Stimulated activated CD4-positive, alpha-beta T cell treated with anti-CD3 and anti-CD28 coated beads, Interleukin-1b, Interleukin-23, amount 100 ng/mL, for 48 hours (primary cell): Measurements from ENCODE around the gene CSMD2.
A peak's percentile ranks its signal among the peaks of the same experiment; 100 is the strongest.
"Not testable (repeated sequence)": the region's sequence is repeated elsewhere in the genome, so short reads cannot be mapped to it uniquely, and the experiment has no call there.

ENCODE experiments used
- DNase-seq: peaks from one replicate; pipeline ENCODE4 v3.0.0-alpha.2; 2020

Gene CSMD2

DNA sequence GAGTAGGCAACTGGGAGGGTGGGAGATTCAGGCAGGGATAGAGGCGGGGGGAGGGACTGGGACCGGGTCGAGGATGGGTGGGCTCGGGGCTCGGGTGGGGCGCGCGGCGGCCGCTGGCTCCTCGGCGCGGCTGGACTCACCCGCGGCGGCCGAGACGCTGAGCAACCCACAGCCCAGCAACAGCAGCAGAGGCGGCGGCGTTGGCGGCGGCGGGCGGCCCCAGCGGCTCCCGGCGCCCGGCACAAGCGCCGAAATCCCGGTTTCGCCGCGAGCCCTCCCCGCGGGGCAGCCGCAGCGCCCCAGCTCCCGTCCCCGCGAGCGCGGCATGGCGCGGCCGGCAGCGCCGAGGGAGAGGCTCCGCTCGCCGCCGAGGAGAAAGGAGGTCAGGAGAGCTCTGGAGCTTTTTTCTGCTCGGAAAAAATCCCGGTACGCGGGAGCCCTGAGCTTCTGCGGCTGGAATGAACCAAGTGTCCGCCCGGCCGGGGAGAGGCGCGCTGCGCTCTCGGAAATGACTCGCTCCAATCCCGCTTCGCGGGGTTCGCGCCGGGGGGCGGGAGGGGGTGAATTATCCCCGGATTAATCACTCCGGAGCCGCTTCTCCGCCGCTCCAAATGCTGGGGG is at the start of gene CSMD2:
Gene CSMD2, minus strand, starts transcription at position 460 of the 621 bp plus-strand sequence. Its CDS starts 133 bp downstream, at position 327.
- no peak for DNase-seq

DNA sequence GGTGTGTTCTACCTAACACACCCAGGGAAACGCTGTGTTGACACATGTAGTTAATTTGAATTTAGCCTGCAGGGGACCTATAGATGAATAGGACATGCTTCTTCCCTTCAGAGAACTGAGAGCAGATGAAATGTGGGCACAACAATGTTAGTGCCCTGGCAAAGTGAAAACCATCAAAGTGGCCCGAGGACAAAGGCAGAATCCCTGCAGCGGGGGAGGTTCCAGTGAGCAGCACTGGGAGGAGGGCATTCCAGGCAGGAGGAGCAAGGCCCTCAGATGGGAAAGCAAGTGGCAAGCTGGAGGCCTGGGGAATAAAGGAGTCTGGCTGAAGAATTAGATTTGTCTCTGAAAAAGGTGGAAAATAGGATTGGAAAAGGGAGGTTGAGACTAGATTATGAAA is 48.9 kb upstream of the CSMD2 start:
- DNase-seq: no peak

DNA sequence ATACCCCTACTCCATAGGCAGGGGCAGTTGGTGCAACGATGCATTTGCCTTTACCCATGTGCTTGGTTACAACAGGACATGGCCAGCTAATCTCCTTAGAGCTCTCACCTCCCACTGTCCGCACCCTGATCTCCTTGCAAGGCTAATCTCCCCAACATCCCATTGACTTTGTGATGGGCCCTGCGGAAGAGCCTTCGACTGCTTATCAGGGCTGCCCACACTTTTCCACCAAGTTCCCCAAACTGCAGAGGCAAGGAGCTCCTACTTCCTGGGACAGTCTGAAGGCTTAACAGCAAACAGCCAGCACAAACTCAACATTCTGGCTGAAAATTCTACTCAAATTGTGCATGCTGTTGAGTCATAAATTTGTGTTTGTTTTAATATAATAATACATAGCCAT is 47.6 kb upstream of the CSMD2 start:
- no peak for DNase-seq

DNA sequence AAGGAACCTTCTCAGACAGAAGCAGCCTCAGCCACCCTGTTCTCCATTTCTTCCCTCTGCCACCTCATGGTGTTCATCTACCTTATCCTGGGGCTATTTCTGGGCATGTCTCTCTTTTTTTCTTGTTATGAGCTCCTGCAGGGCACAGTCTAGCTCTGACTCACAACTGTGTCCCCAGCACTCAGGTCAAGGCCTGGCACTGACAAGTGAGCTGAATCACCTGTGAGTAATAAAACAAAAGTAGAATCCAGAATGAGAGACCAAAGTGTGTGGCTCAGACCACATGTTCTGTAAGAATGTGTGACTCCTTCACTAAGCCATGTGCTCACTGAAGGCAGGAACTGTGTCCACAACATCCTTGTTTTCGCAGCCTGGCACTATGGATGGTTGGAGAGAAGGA is 34.9 kb upstream of the CSMD2 start:
- DNase-seq: peak; percentile 33

DNA sequence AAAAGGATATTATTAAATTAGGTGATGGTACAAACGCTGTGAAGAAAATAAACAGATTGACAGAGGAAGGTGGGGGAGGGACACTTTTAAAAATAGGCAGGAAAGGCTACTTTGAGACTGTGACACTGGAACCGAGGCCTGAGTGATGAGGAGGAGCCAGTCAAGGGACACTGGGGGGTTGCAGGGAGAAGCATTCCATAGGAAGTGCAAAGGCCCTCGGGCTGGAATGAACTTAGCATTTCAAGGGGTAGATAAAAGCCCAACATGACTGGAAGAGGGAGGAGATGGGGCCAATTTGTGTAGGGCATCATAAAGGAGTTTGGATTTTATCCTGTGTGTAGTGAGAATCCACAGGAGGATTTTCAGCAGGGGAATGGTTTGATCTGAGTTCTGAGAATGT is 27.6 kb upstream of the CSMD2 start:
- no peak for DNase-seq

DNA sequence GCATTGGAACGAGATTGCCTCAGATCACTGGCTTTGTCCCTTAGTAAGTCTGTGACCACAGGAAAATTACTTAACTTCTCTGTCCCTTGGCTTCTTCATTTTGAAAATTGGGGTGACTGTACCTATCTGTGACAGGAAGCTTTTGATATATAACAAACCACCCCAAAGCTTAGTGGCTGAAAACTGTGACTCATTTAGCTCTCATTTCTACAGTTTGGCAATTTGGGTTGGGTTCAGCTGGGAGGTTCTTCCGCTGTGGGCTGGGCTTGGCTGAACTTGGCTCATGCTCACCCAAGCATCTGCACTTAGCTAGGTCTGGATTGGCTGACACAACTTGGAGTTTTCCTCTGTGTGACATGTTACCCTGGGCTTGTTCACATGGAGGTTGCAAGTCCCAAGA is 25.7 kb upstream of the CSMD2 start:
- no peak for DNase-seq

DNA sequence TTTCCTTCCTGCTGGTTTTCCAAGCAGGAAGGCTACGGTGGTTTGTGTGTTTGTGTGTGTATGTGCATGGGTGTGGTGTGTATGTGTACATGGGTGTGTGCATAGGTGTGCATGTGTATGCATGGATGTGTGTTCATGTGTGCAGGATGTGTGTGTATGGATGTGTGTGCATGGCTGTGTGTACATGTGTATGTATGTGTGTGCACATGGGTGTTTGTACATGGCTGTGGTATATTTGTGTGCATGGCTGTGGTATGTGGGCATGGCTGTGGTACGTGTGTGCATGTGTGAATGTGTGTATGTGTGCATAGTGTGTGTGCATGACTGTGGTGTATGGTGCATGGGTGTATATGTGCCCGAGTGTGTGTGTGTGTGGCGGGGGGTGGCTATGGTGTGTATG is 24.0 kb upstream of the CSMD2 start:
- no peak for DNase-seq

DNA sequence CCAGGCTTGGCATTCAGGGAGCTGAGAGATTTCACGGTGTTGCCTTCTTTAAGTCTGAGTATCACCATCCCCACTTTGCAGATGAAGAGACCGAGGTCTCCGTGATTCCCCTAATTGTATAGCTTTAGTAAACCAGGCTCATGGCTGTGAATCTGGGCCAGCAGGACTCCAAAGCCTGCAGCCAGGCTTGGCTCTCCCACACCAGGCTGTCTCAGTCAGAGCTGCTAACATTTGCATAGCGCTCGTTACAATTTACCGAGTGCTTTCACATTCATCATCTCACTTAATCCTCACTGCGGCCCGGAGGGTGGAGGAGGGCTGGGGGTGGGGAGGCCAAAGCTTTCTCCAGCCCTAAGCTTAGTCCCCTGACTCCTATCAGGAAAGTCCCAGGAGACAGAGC is 23.4 kb upstream of the CSMD2 start:
- DNase-seq: no peak

DNA sequence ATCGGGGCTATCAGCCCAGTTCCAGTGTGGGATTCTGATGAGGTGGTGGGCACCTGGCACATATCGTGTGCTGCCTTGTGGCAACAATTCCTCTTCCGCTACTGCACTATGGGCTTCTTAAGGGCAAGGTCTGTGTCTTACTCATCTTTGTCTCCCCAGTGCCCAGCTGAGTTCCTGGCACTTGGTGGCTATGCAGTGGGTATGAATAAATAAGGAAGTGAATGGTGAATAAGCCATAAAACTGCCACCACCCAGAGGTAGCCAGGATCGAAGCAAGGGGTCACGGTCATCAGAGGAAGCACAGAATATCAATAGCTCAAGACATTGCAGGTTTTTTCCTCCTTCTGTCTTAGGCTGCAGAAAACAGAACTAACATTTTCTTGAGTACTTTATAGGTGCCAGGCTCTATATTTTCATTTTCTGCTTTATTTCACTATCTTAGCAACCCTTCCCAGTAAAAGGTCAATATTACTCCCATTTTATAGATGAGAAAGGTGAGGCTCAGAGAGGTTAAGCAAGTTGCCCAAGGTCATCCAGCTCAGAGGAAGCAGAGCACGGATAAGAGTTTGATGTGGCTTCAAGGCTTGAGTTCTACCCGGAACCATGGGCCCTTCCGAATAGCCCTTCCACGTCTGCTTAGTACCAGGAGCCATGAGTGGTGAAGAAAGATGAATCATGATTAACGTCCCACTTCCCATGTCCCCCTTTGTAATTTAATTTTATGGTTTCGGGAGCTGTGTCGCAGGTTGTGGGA is 21.9 kb upstream of the CSMD2 start:
- no peak for DNase-seq

DNA sequence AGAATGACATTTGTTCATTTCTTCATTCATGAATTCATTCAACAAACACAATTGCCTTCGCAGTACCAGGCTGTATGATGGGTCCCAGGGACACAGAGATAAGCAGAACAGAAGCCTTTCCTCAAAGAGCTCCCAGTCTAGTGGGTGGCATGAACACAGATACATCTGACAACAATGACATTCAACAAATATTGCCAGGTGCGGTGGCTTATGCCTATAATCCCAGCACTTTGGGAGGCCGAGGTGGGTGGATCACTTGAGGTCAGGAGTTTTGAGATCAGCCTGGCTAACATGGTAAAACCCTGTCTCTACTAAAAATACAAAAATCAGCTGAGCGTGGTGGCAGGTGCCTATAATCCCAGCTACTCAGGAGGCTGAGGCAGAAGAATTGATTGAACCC is 18.4 kb upstream of the CSMD2 start:
- not testable (repeated sequence) for DNase-seq

DNA sequence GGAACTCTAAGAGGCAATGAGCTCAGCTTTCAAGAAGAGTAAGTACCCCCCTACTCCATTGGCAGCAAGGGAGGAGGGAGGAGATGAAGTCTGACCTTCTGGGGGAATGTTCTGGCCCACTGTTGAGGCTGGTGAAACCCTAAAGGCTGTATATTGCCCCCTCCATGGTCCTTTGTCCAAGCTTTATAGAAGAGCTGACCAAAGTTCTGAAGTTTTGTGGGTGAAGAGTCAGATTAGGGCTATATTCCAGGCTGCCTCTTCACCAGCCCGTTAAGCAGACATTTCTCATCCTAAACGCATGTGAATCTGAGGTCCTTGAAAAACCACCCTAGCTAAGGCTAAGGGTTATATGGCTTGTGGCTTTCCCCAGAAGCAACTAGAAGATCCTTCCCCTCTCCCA is 13.0 kb upstream of the CSMD2 start:
- DNase-seq: no peak

DNA sequence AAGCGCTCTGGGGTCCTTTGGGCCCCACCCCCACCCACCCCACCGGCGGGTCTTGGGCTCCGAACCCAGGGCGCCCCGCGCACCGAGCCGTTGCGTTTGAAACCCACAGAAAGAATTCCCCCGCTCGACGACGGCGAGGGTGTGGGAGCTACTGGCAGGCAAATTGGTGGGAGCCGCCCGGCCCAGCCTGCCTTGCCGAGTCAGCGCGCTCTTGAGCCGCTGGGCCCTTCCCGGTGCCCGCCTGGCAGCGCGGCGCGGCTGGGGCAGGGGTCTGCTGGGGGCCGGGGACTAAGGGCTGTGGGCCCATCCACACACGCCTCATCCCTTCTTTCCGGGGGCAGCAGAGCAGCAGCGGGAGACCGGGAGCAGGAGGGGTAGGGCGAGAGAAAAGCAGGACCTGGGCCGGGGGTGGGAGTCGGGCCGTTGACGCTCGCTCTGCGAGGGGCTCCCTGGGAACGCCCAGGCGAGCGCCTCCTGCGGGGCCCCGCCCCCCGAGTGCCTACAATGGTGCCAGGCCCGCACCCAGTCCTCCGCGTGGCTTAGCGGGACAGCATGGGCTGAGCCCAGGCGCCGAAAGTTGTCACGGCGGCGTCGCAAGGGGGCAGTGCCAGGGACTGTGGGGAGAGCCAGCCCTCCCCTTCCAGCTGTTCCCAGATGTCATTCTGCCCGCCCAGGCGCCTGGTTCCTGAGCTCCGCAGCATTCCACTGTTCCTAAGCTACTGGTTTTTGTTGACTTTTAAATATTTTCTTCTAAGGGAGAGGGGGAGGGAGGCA is 12.0 kb upstream of the CSMD2 start, which contains the start of gene C1orf94:
Gene C1orf94, plus strand, starts transcription at position 78 of the 774 bp plus-strand sequence. CDS start 883 bp downstream, outside the sequence.
- DNase-seq: no peak

DNA sequence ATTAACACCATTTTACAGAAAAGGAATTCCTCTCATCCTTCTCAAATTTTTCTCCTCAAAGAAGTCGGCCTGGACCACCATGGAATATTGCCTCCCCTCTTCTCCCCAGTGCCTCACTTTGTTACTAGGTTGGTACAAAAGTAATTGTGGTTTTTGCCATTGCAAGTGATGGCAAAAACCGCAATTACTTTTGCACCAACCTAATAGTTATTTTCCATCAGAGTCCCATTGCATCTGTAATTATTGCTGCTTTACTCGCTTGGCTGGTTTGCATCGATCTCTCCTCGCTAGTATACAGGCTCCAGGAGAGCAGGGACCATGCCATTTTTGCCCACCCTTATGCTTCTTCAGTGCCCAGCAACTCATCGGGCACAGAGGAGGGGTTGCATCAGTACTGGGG is 10.7 kb upstream of the CSMD2 start:
- DNase-seq: no peak

DNA sequence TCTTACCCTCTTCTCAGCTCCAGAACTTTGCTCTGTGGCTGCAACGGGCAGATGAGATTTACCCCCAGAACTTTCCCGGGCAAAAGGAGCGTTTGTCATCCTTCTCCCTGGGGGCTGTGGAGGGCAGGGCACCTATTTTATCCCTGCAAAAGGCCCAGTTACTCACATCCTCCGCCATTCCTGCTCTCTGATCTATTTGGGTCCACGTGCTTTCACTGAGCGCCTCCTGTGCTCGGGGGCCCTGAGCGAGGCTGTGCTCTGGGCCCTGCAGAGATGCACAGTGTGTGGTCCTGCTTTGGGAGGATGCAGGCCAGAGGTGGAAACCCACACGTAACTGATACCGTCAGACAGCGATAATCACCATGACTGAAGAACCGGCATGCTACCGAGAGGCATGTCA is 2.4 kb upstream of the CSMD2 start:
- DNase-seq: no peak

DNA sequence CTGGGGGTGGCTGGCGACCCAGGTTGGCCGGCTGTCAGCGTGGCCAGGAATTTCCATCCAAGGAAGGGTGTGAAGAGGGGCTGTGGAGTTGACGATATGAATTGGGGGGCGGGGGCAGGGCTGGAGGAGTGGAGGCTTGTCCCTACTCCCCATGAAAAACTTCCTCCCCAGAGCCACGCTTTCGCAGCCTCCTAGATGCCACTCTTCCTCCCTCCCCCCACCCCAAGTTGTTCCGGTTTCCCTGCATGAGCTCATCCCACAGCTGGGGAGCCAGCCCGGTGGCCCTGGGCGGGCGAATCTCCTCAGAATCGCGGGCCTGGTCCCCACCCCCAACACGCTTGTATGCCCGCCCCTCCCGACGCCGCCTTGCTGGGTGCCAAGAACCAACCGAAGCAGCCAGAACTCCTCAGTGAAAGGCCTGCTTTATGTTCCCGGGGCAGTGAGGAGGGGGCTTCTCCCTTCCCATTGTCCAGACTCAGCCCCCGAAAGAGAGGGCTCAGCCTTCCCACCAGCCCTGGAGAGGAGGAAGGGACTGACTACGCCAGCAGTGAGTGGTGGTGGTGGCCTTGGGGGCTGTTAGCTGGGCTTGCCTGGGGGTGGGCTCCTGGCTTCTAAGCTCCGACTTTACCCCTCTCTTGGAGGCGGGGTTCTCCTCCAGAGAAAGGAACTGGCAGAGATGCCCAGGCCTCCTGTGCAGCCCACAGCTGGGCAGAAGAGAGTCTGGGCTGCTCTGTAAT is 1.8 kb upstream of the CSMD2 start:
- DNase-seq: no peak

DNA sequence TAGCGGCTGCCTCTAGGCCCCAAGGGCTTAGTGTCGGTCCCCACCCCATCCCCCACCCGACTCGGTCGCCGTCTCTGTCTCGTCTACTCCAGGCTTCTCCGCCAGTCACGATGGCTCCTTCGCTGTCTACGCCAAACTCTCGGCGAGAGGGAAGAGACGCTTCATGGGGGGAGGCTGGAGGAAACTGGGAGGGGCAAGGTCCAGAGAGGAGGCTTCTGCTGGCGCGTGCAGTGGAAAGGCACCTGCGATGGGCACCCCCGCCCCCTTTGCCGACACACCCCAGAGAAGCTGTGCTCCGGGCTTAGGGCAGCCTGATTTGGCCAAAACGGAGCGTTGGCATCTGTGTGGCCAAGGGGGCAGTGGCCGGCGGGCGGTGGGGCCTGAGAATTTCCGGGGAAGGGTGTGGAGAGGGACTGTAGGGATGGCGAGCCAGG is 1.2 kb upstream of the CSMD2 start:
- DNase-seq: no peak

DNA sequence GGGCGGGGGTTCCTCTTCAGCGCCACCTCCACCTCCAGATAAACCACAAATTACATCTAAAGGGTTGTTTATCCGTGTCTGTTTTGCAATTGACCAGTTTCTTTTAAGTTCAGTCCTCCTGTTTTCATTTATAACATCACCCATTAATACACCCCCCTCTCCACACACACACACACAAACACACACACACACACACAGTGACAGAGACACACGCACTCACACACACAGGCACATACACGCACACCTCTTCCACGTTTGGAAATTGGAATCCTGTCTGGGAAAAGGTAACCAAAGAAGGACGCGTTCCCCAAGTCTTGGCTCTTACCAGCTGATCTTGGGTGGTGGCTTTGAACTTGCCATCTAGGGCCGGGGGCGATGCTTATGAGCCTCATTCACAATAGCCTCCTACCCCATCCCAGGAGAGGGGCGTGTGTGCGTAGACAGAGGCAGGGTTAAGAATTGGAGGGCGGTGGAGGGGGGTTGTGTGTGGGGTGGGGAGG is 442 bp upstream of the CSMD2 start:
- no peak for DNase-seq

DNA sequence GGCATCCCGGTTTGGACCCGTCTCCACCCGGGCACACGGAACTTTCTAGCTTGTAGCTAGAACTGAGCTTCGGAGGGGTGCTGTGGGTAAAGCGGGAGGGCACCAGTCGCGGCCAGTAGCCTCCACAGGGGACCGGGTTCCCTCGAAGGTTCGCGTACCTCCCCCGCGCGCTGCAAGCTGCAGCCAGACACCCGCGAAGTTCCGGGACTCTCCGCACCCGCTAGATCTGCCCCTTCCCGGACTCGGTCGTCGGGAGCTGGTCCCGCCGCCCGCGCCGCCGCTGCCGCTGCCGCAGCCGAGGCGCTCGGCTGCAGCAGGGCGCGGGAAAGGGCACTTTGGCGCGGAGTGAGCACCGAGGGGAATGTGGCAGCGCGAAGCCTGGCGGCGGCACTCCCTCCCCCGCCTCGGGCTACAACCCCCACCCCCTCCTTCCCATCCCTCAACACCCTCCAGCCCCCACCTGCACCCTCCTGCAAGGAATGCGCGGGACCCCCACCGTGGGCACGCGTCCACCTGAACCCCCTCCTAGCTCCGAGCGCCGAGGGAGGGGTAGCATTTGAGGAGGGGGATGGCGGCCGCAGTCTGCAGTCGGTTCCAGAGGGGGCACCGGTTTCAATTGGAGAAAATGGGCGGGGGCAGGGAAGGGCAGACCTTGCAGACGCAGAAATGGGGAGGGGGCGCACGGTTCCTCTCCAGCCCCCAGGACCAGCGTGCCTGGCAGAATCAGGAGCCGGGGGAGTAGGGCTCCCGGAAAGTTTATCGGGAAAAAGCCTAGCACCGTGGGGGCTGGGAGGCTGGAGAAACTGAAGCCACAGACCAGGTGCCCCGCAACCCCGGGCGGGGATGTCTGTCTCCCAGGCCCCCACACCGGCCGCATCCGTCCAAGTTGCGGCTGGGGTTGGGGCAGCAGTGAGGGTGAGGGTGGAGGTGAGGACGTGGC is 968 bp downstream of the CSMD2 start:
- DNase-seq: no peak

DNA sequence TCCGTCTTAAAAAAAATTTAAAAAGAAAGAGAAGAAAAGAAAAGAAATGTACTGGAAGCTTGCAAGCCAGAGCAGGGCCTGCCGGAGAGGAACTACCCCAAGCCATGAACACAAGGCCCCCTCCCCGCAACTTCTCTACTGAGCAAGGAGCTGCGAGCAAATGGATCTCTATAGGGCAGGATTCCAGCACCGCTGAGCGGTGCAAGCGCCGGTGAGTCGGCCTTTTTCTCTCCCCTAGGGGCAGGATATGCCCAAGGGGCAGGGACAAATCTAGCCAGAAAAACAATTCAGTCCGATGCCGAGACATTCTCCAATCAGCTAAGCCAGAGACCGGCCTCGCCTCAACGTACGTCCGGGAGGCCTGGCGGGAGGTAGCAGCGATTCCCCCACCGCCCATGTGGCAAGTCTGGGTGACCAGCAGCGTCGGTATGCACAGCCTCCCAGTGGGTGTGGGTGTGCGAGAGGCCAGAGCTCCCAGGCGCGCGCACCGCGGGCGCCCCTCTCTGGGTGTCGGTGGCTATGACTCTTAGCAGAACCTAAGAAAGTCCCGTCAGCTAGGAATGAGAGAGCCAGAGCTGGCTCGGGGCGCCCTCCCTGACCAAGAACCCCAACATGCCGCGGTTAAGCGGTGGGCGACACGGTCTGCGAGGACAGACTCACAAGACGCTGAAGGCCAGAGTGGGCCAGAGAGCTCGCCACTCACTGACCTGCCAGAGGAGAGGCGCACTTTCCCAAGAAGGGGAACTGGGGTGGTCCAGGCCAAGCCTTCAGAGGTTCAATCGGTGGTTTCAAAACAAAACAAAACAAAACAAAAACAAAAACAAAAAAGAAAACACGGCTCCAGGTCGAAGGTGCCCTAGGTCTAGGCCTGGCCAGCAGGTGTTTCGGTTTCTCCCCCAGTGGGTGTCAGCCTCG is 1.9 kb downstream of the CSMD2 start:
- DNase-seq: peak; percentile 42

DNA sequence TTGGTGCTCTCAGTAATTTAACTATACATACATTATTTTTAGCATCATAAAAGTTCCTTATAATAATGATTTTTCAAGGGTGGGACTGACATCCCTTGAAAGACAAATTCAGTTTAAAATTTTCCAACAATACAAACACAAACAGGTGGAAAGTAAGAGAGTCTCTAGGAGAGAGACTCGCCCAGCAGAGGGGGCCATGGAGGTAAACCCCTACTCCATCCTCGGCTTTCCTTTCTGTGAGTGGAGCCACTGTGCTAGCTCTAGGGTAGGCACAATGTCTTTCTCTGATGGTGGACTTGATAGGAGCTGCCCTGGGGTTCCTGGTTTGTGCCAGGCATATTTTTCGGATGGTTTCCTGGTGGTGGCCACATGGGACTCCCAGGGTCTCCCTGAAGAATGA is 8.3 kb downstream of the CSMD2 start:
- no peak for DNase-seq

DNA sequence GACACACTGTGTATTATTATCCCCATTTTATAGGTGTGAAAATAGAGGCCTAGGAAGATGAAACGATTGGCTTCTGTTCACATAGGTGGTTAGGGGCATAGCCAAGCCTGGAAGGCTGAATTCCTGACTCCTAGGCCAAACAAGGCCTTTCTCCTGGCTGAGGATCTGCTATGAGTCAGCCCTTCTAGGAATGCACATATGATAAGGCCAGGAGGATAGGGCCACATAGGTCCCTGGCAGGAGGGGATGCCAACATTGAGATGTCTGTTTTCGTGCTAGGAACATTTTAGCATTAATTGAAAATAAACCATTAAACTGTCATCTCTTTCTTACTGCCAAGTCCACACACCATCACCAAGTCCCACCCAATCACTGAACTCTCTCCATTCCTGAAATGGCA is 9.2 kb downstream of the CSMD2 start:
- no peak for DNase-seq
